Esophagus muscularis mucosa (tissue), 4 donors: ENCODE data around the gene UBR2.

Experiments used
- EP300 ChIP-seq: sonication (generic); formaldehyde crosslinking; IDR thresholded peaks from one replicate; pipeline ENCODE4 v1.6.1; 2017; ENCODE audit warnings: antibody characterized with exemption
- POLR2A ChIP-seq: fragments of 450-650 bp; IDR thresholded peaks from one replicate; pipeline ENCODE4 v1.6.1; 2017; ENCODE audit warnings: antibody characterized with exemption, moderate library complexity, mild to moderate bottlenecking, low read depth
- POLR2AphosphoS5 ChIP-seq, 2 donors: sonication (generic); formaldehyde crosslinking; IDR thresholded peaks; one replicate each; pipeline ENCODE4 v1.6.1; 2017; ENCODE audit warnings: antibody characterized with exemption in 2 of 2
- TF ChIP-seq, protein P1 (sequence below), 3 experiments: fragments of 200-600 bp in 2 of 3; fragments of 450-650 bp in 1 of 3; sonication (generic) in 2 of 3; IDR thresholded peaks; one replicate each; pipeline ENCODE4 v1.5.1; 2017 to 2019; ENCODE audit warnings: antibody characterized with exemption in 3 of 3, mild to moderate bottlenecking in 2 of 3, moderate library complexity in 1 of 3

DNA sequence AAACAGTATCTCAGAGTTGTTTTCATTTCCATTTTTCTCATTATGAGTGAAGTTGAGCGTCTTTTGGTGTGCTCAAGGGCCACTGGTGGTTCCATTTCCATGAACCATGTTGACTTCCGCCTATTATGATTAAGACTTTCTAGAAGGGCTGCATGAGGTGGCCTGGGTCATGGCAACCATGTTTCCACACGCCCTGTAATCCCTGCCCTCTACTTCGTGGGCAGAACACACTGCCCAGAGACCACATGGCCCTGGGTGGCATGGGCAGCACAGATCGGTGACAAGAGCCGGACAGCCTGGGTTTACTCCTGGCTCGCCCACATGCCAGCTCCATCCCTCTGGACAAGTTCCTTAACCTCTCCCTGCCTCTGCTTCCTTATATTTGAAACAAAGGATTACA lies 143.8 kb downstream of the UBR2 start:
- TF ChIP-seq, protein P1, sequence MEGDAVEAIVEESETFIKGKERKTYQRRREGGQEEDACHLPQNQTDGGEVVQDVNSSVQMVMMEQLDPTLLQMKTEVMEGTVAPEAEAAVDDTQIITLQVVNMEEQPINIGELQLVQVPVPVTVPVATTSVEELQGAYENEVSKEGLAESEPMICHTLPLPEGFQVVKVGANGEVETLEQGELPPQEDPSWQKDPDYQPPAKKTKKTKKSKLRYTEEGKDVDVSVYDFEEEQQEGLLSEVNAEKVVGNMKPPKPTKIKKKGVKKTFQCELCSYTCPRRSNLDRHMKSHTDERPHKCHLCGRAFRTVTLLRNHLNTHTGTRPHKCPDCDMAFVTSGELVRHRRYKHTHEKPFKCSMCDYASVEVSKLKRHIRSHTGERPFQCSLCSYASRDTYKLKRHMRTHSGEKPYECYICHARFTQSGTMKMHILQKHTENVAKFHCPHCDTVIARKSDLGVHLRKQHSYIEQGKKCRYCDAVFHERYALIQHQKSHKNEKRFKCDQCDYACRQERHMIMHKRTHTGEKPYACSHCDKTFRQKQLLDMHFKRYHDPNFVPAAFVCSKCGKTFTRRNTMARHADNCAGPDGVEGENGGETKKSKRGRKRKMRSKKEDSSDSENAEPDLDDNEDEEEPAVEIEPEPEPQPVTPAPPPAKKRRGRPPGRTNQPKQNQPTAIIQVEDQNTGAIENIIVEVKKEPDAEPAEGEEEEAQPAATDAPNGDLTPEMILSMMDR (IDR thresholded peaks at IDR 0.05): no peak
- no peak for TF ChIP-seq POLR2A
- TF ChIP-seq EP300: no peak
- no peak for TF ChIP-seq POLR2AphosphoS5 (IDR thresholded peaks at IDR 0.05)
